Stimulated activated naive CD4-positive, alpha-beta T cell (primary cell): ENCODE measurements around the gene GATA2.

Experiments
- DNase-seq, 6 experiments: peaks; one replicate each; lab custom pipeline; 2025; lab: John Stamatoyannopoulos, UW

GATA2 gene

GRCh38 chr3:128473180-128473519 lies 19.9 kb downstream of the GATA2 start:
- DNase-seq: no peak

GRCh38 chr3:128472449-128473179 lies 20.4 kb downstream of the GATA2 start:
- DNase-seq: no peak

GRCh38 chr3:128471720-128472119 lies 21.3 kb downstream of the GATA2 start:
- no peak for DNase-seq

- no peak for DNase-seq
These were observed 21.9 kb downstream of the GATA2 start for GRCh38 chr3:128471110-128471509.

GRCh38 chr3:128470134-128470899 lies 22.7 kb downstream of the GATA2 start:
- DNase-seq: no peak

- DNase-seq: no peak
These were observed 23.4 kb downstream of the GATA2 start for GRCh38 chr3:128469556-128469955.

- no peak for DNase-seq
These were observed 24.0 kb downstream of the GATA2 start for GRCh38 chr3:128468791-128469527.

GRCh38 chr3:128468285-128468790 lies 24.7 kb downstream of the GATA2 start:
- no peak for DNase-seq

- DNase-seq: peak in 3 of 6 experiments; percentile 21 to 40 (median 28)
These were observed 26.0 kb downstream of the GATA2 start, which contains the start of gene DNAJB8 for GRCh38 chr3:128466840-128467541. DNAJB8 (minus strand) TSS chr3:128466890; CDS start chr3:128463245, 3,645 bp downstream.

GRCh38 chr3:128464702-128465101 lies 28.3 kb downstream of the GATA2 start:
- DNase-seq: no peak

- DNase-seq: no peak
These were observed 28.8 kb downstream of the GATA2 start for GRCh38 chr3:128464188-128464587.

GRCh38 chr3:128463771-128464170 lies 29.2 kb downstream of the GATA2 start:
- no peak for DNase-seq

GRCh38 chr3:128463354-128463753 lies 29.6 kb downstream of the GATA2 start:
- no peak for DNase-seq

GRCh38 chr3:128462931-128463330 lies 30.1 kb downstream of the GATA2 start:
- DNase-seq: no peak

GRCh38 chr3:128462341-128462910 lies 30.6 kb downstream of the GATA2 start:
- DNase-seq: no peak

- DNase-seq: no peak
These were observed 31.3 kb downstream of the GATA2 start for GRCh38 chr3:128461731-128462130.

GRCh38 chr3:128459461-128459820 lies 33.6 kb downstream of the GATA2 start:
- no peak for DNase-seq

GRCh38 chr3:128458746-128459460 lies 34.1 kb downstream of the GATA2 start:
- no peak for DNase-seq

GRCh38 chr3:128457937-128458336 lies 35.1 kb downstream of the GATA2 start:
- DNase-seq: no peak

- DNase-seq: no peak
These were observed 36.0 kb downstream of the GATA2 start for GRCh38 chr3:128456776-128457715.
